HG03565 (cell line): Measurements from ENCODE around the gene SLC39A2.
"Not testable (repeated sequence)": the region's sequence is repeated elsewhere in the genome, so short reads cannot be mapped to it uniquely, and the experiment has no call there.

Experiments used
- ATAC-seq: cut with Tn5 transposase; IDR thresholded peaks from one replicate; pipeline ENCODE4 v1.9.1; 2021; ENCODE audit warnings: mild to moderate bottlenecking, moderate library complexity; ENCODE audit not compliant: unreplicated experiment

SLC39A2 gene

GRCh38 chr14:21024585-21025370 is 25.7 kb downstream of the SLC39A2 start, which contains the start of gene NDRG2:
TSS of gene NDRG2 (minus strand) at chr14:21025061. CDS start at chr14:21023315, 1,746 bp downstream.
- ATAC-seq, result no peak

DNA sequence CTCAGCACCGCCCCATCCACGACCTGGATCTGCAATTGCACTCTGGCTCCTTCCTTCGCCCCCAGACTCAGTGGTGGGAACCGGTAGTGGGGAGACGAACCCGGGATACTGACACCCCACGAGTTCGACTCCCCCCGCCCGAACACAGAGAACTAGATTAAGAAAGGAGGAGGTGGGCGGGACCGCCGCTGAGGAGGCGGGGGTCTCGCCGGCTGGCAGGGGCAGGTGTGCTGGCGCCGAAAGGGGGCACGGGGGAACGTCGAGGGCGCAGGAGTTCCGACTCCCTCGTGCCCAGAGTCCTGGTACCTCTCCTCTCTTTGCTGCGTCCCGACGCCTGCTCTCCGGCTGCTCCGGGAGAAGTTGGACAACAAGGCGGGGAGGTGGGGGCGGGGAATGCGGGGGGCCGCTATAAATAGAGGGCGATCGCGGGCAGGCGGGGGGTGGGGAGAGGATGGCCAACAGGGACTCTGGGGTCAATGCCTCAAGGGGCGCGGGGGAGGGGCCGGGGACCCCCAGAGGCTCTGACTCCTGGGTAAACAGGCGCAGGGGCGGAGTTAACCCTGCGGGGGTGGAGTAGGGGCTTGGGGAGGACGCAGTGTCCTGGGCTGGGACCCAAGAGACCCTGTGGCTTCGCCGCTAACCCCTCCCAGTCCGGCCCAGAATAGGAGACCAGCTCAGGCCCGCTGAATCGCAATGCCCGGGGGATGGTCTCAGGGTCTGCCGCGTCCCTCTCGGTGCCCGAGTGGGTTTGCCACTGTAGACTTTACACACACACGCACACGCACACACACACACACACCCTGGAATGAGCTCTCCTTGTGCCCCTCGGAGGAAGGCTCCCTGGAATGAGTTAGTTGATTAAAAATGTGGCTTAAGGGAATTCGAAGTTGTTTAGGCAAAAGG is 26.5 kb downstream of the SLC39A2 start:
- no peak for ATAC-seq

- ATAC-seq, result no peak
Observed at GRCh38 chr14:21026274-21026987, 27.3 kb downstream of the SLC39A2 start.

DNA sequence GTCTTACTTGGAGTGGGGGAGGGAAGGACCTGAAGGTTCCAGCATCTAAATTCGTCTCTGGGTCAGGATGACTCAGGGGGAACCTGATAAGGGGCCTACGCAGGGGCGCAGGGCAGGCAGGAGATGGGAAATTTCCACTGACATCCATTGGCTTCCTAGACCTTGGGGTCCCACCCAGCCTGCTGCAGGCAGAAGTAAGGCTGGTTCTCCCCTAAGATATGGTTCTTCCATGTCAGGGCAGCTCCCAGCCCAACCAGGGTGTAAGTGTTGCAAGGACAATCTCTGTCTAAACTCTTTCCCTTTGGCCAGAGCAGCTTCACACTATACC is 27.9 kb downstream of the SLC39A2 start:
- ATAC-seq, result no peak

GRCh38 chr14:21029917-21030316 is 30.8 kb downstream of the SLC39A2 start, which contains the start of gene TPPP2:
TSS of gene TPPP2 (plus strand) at chr14:21030217. CDS start at chr14:21030582, 365 bp downstream.
- ATAC-seq, result no peak

DNA sequence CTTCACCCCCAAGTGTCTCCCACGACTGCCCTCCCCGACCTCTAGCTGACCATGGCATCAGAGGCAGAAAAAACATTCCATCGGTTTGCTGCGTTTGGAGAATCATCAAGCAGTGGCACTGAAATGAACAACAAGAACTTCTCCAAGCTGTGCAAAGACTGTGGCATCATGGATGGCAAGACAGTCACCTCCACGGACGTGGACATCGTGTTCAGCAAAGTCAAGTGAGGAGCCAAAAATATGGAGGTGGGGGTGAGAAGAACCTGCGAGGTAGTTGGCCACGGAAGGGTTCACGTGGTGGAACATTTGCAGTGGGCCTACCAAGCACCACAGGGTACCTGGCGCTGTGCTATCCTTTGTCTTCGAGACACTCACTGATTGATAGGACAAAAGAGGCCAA is 31.4 kb downstream of the SLC39A2 start:
- ATAC-seq, result no peak

GRCh38 chr14:21032326-21033132 is 33.4 kb downstream of the SLC39A2 start:
- ATAC-seq, result no peak

DNA sequence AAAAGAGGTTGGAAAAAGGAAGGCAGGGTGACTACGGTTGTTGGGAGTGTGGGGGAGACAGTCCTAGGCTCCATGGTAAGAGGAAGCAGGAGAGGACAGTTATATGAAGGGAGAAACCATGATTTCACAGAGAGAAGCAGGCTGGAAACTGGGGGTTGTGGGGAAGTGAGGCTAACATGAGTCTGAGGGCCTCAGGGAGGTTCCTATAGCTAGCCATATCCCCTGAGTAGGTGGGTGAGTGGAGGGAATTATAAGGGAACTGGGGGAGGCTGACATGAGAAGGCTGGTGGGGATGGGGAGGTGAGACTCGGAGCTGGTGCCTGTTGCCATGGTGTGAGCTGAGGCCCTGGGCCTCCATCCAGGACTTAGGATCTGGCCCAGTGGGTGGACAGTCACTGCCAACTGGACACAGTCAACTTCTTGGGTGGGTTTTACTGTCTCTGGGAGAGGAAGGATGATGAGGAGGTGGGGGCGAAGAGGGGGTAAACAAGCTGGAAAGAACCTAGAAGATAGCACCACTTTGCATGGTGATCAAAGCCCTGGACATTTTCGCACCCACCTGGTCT is 34.1 kb downstream of the SLC39A2 start:
- no peak for ATAC-seq

DNA sequence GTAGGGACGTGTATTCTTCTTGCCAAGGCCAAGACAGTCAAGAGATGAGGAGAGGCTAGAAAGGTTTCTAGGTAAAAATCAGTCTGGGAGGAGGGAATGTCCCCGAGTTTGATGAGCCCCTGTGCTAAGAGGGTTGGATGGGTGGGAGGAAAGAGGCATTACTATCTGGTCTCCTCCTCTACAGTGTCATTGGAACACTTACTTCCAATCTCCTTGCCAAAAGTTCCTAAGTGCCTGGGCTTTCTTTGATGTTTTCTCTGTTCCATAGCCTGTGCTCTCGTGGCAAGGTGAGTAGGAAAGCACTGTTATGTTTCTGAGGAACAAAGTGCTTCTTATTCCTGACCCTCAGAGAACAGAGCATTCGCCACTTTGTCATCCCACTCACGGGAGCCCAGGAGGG is 35.6 kb downstream of the SLC39A2 start, which contains the start of gene RNASE13:
Gene RNASE13, minus strand, starts transcription at position 101 of the 400 bp plus-strand sequence. CDS start 519 bp downstream, outside the sequence.
- ATAC-seq, result no peak

DNA sequence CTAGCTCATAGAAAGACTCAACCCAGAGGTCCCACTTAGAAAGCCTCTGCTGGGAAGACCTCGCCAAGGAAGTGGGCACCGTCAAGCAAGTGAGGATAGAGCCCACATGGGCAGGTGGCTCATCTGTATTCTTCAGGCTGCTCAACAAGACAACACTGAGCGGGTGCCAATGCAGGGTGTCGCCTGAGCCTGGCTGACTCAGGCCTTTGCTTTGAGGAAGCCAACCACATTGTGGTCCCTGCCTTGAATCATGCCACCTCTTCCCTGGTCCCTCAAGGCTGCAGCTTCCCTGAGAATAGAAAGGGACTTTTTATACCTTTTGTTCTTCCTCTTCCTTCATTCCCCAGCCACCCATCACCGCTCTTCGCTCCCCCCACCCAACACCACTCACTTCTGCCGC is 37.7 kb downstream of the SLC39A2 start:
- ATAC-seq, result no peak

DNA sequence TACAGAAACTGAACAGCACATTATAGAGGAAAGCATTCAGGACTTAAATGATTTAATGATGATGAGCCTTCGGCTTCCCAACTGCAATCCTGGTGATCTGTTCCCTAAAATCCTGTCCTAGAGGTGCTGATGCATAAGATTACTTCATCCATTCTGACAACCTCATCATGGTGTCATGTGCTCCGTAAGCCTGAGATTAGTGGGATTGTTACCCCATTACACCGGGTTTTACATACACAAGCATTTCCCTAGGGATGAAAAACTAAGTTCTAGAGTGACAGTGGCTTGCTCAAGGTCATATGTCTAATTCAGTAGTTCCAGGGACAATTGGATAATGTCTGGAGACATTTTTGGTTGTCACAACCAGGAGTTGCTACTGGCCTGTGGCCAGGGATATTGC is 38.1 kb downstream of the SLC39A2 start:
- ATAC-seq, result no peak

GRCh38 chr14:21038441-21039422 is 39.6 kb downstream of the SLC39A2 start:
- no peak for ATAC-seq

DNA sequence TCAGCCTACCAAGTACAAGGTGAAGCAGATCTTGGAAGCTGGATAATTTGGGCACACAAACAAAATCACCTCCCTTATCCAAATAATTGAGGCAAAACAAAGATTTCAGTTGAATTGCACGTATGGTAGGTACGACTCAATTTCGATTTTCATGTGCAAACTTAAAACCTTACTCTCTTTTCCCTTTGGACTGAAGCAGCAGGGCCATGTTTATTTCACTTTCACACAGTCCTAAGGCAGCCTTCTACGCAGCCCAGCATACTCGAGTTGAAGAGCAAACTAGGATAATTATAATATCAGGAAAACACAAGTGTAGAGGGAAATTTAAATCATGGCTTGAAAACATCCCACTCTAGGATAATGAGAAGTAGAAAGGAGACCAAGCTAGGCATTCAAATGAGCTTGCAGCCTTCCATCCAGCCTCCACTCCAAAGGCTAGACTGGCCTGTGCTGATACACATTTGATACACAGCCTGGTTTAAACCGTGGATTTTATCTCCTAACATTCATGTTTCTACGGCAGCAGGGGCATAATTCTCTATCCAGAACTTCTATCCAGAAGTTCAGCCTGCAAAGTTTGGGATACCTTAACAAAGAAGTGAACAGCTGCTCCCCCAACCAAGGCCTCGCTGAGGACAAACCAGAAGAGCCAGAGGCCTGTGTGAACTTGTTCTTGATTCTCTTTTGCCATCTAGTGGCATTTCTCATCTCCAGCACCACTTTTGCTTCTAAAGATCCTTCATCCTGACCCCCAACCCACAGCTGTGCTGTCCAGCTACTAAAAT is 40.7 kb downstream of the SLC39A2 start:
- ATAC-seq, result no peak

DNA sequence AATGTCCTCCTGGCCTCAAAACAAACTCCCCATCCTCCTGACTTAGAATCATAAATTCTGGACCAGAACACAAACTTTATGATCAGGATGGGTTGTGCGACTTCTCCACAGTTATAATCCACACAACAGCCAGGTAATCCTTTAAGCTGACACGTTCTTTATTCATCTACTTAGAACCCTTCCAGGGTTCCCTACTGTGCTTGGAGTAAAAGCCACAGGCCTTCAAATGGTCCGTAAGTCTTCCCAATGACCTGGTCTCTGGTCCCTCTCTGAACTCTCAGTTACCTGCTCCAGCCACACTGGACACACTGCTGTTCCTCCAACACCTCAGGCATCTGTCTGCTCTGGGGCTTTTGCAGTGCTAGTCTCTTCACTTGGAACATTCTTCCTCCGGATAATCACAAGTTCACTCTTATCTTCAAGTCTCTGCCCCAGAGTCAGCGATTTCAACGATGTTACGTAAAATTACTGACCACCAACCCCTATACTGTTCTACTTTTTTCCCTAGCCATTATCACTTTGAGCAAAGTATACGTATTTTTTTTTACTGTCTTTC is 41.4 kb downstream of the SLC39A2 start:
- ATAC-seq, result no peak

DNA sequence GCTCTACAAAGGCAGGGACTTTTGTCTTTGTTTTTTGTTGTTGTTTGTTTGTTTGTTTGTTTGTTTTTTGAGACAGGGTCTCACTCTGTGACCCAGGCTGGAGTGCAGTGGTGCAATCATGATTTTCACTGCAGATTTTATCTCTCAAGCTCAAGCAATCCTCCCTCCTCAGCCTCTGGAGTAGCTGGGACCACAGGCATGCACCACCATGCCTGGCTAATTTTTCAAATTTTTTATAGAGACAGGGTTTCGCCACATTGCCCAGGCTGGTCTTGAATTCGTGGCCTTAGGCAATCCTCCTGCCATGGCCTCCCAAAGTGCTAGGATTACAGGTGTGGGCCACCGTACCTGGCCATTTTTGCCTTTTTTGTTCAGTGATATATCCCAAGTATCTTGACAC is 41.8 kb downstream of the SLC39A2 start:
- not testable (repeated sequence) for ATAC-seq

- no peak for ATAC-seq
Observed at GRCh38 chr14:21041676-21042433, 42.8 kb downstream of the SLC39A2 start, which contains the start of gene RNASE7. TSS of gene RNASE7 (plus strand) at chr14:21042362. CDS start at chr14:21042993, 631 bp downstream.

GRCh38 chr14:21042918-21043317 is 43.8 kb downstream of the SLC39A2 start:
- ATAC-seq, result no peak
